HCT116 (cell line): ENCODE measurements around the gene TRAF3IP1. TPM values are rescaled to one million over a fixed set of nuclear protein-coding genes. Genes with fewer than 3 reads are reported as not detected.

ENCODE experiments used
- ATAC-seq: fragments of 200-7000 bp; cut with Tn5 transposase; 2 replicates; pipeline ENCODE4 v1.9.1; 2020; ENCODE audit warnings: mild to moderate bottlenecking, moderate library complexity
- Bru-seq: library from RNA; stranded (reverse); fragments of 400-500 nt; gene quantifications from one replicate; lab custom pipeline; 2021; lab: Mats Ljungman, UMichigan
- BruChase-seq, 2 experiments: library from RNA; stranded (reverse); fragments of 400-500 nt; gene quantifications; one replicate each; lab custom pipeline; 2021; lab: Mats Ljungman, UMichigan
- BruUV-seq: library from RNA; stranded (reverse); fragments of 400-500 nt; replicated peaks from 2 replicates; lab custom pipeline; 2021; lab: Mats Ljungman, UMichigan
- CTCF ChIA-PET: fragments of 300-600 bp; sonication (Branson Sonifier 250); formaldehyde crosslinking; loops from one replicate; lab custom pipeline; 2021; ENCODE audit warnings: antibody characterized with exemption; lab: Charles Lee
- POLR2A ChIA-PET: fragments of 300-600, 350-600 bp; sonication (Branson Sonifier 250); formaldehyde crosslinking; loops from one replicate; lab custom pipeline; 2021; ENCODE audit warnings: antibody characterized with exemption; lab: Charles Lee
- RAD21 ChIA-PET, 2 experiments: fragments of 300-600 bp; sonication (Branson Sonifier 250); formaldehyde crosslinking; loops; one replicate each; lab custom pipeline; 2023; ENCODE audit warnings: low total read pairs in 2 of 2; ENCODE audit not compliant: uncharacterized antibody in 2 of 2, unreplicated experiment in 2 of 2, low non-redundant PET in 1 of 2; lab: Charles Lee
- DNase-seq: peaks from one replicate; pipeline ENCODE4 v3.0.0-alpha.2; 2010; ENCODE audit warnings: low read depth, low spot score
- H2AFZ ChIP-seq: fragments of 200-600 bp; shearing (Covaris generic), sonication (generic); 2 replicates; pipeline ENCODE4 v1.6.1; 2017; ENCODE audit warnings: low read depth, mixed run types, mixed read lengths, antibody characterized with exemption, low read length; ENCODE audit not compliant: poor library complexity, severe bottlenecking
- H3K27ac ChIP-seq: 2 replicates; pipeline ENCODE4 v1.5.1; 2012; ENCODE audit warnings: low read depth, low read length
- H3K27me3 ChIP-seq: fragments of 200-600 bp; sonication (generic); 2 replicates; pipeline ENCODE4 v1.6.1; 2016; ENCODE audit warnings: mixed run types, low read length, mixed read lengths; ENCODE audit not compliant: insufficient read depth
- H3K36me3 ChIP-seq, 2 experiments: fragments of 200-500 bp in 1 of 2; fragments of 200-600 bp in 1 of 2; sonication (Bioruptor generic) in 1 of 2; sonication (generic) in 1 of 2; 2 replicates each; pipeline versions ENCODE4 v1.5.1 to v1.6.1; 2014 to 2016; ENCODE audit warnings: low read length in 2 of 2, inconsistent platforms in 1 of 2, mixed read lengths in 1 of 2, mixed run types in 1 of 2; ENCODE audit not compliant: insufficient read depth in 2 of 2, control insufficient read depth in 1 of 2
- H3K4me1 ChIP-seq, 2 experiments: fragments of 200-600 bp in 1 of 2; sonication (generic) in 1 of 2; 2 replicates each; pipeline versions ENCODE4 v1.5.1 to v1.6.1; 2012 to 2017; ENCODE audit warnings: low read length in 2 of 2, inconsistent platforms in 1 of 2, mild to moderate bottlenecking in 1 of 2, mixed read lengths in 1 of 2, mixed run types in 1 of 2, moderate library complexity in 1 of 2; ENCODE audit not compliant: insufficient read depth in 2 of 2, control insufficient read depth in 1 of 2
- H3K4me2 ChIP-seq: fragments of 200-600 bp; sonication (generic); 2 replicates; pipeline ENCODE4 v1.6.1; 2017; ENCODE audit warnings: mixed run types, low read length, mixed read lengths
- H3K4me3 ChIP-seq, 2 experiments: fragments of 200-600 bp in 1 of 2; sonication (generic) in 1 of 2; replicated peaks in 1 of 2; 2 replicates each; pipeline ENCODE4 v1.5.1; 2011 to 2016; ENCODE audit warnings: low read length in 2 of 2, control low read depth in 1 of 2, low read depth in 1 of 2, mild to moderate bottlenecking in 1 of 2, mixed read lengths in 1 of 2, mixed run types in 1 of 2
- H3K79me2 ChIP-seq: fragments of 200-600 bp; sonication (generic); 2 replicates; pipeline ENCODE4 v1.6.1; 2017; ENCODE audit warnings: mild to moderate bottlenecking, mixed run types, low read length, moderate library complexity, mixed read lengths; ENCODE audit not compliant: insufficient read depth
- H3K9ac ChIP-seq: fragments of 200-600 bp; sonication (generic); 2 replicates; pipeline ENCODE4 v1.6.1; 2016; ENCODE audit warnings: low read length, mixed read lengths
- H3K9me2 ChIP-seq: fragments of 200-600 bp; sonication (generic), shearing (Covaris generic); 2 replicates; pipeline ENCODE4 v1.6.1; 2017; ENCODE audit warnings: mixed run types, mild to moderate bottlenecking, moderate library complexity; ENCODE audit not compliant: insufficient read depth
- H3K9me3 ChIP-seq, 2 experiments: fragments of 200-500 bp in 1 of 2; fragments of 200-600 bp in 1 of 2; sonication (Bioruptor generic) in 1 of 2; sonication (generic) in 1 of 2; 2 replicates each; pipeline ENCODE4 v1.6.1; 2014 to 2017; ENCODE audit warnings: low read length in 2 of 2, mixed read lengths in 2 of 2, inconsistent platforms in 1 of 2, low read depth in 1 of 2, mild to moderate bottlenecking in 1 of 2, mixed run types in 1 of 2, moderate library complexity in 1 of 2; ENCODE audit not compliant: control insufficient read depth in 1 of 2, insufficient read depth in 1 of 2
- H4K20me1 ChIP-seq: fragments of 200-600 bp; sonication (generic), shearing (Covaris generic); 2 replicates; pipeline ENCODE4 v1.6.1; 2017; ENCODE audit warnings: mixed run types, mild to moderate bottlenecking, moderate library complexity; ENCODE audit not compliant: insufficient read depth
- ELF1 ChIP-seq: IDR thresholded peaks from 2 replicates; pipeline ENCODE4 v1.6.1; 2012; ENCODE audit warnings: low read depth, borderline replicate concordance
- POLR2A ChIP-seq: IDR thresholded peaks from 2 replicates; pipeline ENCODE4 v1.7.0; 2011; ENCODE audit warnings: borderline replicate concordance; ENCODE audit not compliant: insufficient read depth, insufficient read length; ENCODE audit errors: extremely low read depth
- POLR2AphosphoS5 ChIP-seq: IDR thresholded peaks from 2 replicates; pipeline ENCODE4 v1.6.1; 2011; ENCODE audit warnings: mild to moderate bottlenecking, low read depth, low read length, moderate library complexity
- SIN3A ChIP-seq: IDR thresholded peaks from 2 replicates; pipeline ENCODE4 v1.6.1; 2012; ENCODE audit warnings: low read depth
- SP1 ChIP-seq: IDR thresholded peaks from 2 replicates; pipeline ENCODE4 v1.6.1; 2012; ENCODE audit warnings: low read depth
- ZBTB33 ChIP-seq: IDR thresholded peaks from 2 replicates; pipeline ENCODE4 v1.6.1; 2011; ENCODE audit warnings: mild to moderate bottlenecking, low read length, moderate library complexity; ENCODE audit not compliant: insufficient replicate concordance; ENCODE audit errors: extremely low read depth
- intact Hi-C: fragments of 100-400 bp; cut with micrococcal nuclease; formaldehyde crosslinking; loops from 2 replicates; pipeline ENCODE4 v1.10.0; 2022
- long read RNA-seq: library from polyadenylated mRNA; unstranded; transcript quantifications from one replicate; pipeline ENCODE4 v2.0.0, GENCODE V29; 2021; ENCODE audit not compliant: unreplicated experiment
- polyA plus RNA-seq: library from polyadenylated mRNA; unstranded; fragments of >200 nt; gene quantifications from 2 replicates; pipeline ENCODE4 v1.2.1, GENCODE V29; 2012; ENCODE audit warnings: missing spikeins
- total RNA-seq: library from RNA; stranded (reverse); gene quantifications from one replicate; pipeline ENCODE4 v1.2.1, GENCODE V29; 2021; ENCODE audit not compliant: unreplicated experiment

The TRAF3IP1 gene
- total RNA-seq (19.4 TPM), Bru-seq, nascent RNA (percentile 64 among the genes with signal in this experiment), BruChase-seq, experiment 1, labeled RNA remaining after a 6-hour chase (percentile 75 among the genes with signal in this experiment), BruChase-seq, experiment 2, labeled RNA remaining after a 2-hour chase (percentile 74 among the genes with signal in this experiment)
- polyA plus RNA-seq = 12.8 and 18.0 TPM in 2 replicates
- long read RNA-seq, partial matches to known transcripts = 9 of 54 reads
- long read RNA-seq, other reads (novel, unspliced or antisense) = 45 of 54 reads

- ChIA-PET CTCF (no interaction called here), RAD21 (no interaction called here), POLR2A (no interaction called here)
- intact Hi-C loops = no loop called here
- DNase-seq = peak; percentile 77
- H3K4me3 ChIP-seq = peak within 1 kb of the TSS; percentile 50 to 77
- BruUV-seq = no TSS peak
- H3K79me2 ChIP-seq = peaks cover 19% of the 10 kb centered on the region
- H3K9me3 ChIP-seq = 0 out of 4 replicates have a peak, but pooled peaks cover 0 to 3% of the 10 kb centered on the region in 2 experiments
- no peak for TF ChIP-seq ELF1
- TF ChIP-seq ZBTB33 = no peak
- 0 out of 2 replicates have a peak, but pooled peaks have one; percentile 26 for TF ChIP-seq SP1
- TF ChIP-seq POLR2A = no peak
- TF ChIP-seq SIN3A = no peak; the same call in 1 of the 2 replicates
- TF ChIP-seq POLR2AphosphoS5 = 0 out of 2 replicates have a peak, but pooled peaks have one; percentile 30
- H4K20me1 ChIP-seq = no peaks in the 10 kb centered on the region
- H3K27me3 ChIP-seq = no peaks in the 10 kb centered on the region
- peak within 1 kb of the TSS; percentile 92 for H3K4me2 ChIP-seq
- peak within 1 kb of the TSS; percentile 62 for H2AFZ ChIP-seq
- H3K4me1 ChIP-seq = peaks cover 10 to 16% of the 10 kb centered on the region in 2 experiments; a peak in 3 of 4 replicates
- H3K36me3 ChIP-seq = no peaks in the 10 kb centered on the region
- no peaks in the 10 kb centered on the region for H3K9me2 ChIP-seq
- peak within 1 kb of the TSS; percentile 50; the same call in 1 of the 2 replicates for H3K27ac ChIP-seq
- peak; percentile 93 for ATAC-seq
- peak within 1 kb of the TSS; percentile 69 for H3K9ac ChIP-seq
These were observed at the start of gene TRAF3IP1 for GRCh38 chr2:238320246-238320647. Gene TRAF3IP1 (plus strand): TSS chr2:238320518. CDS start chr2:238320663, 145 bp downstream.
